OCI-LY1 (cell line): ENCODE data around the gene PHF14.

ENCODE experiments used
- H2AFZ ChIP-seq: fragments of 200-600 bp; sonication (generic), shearing (Covaris generic); 2 replicates; pipeline ENCODE4 v1.6.0; 2014; ENCODE audit warnings: antibody characterized with exemption, mild to moderate bottlenecking, low read length
- H3F3A ChIP-seq: fragments of 200-600 bp; sonication (generic), shearing (Covaris generic); 2 replicates; pipeline ENCODE4 v1.6.0; 2014; ENCODE audit warnings: mild to moderate bottlenecking, antibody characterized with exemption, low read length, moderate library complexity; ENCODE audit not compliant: insufficient read depth
- H3K27ac ChIP-seq: fragments of 200-600 bp; sonication (generic); 2 replicates; pipeline ENCODE4 v1.5.1; 2014; ENCODE audit warnings: low read length, mixed run types, mild to moderate bottlenecking, low read depth; ENCODE audit not compliant: poor library complexity, severe bottlenecking
- H3K27me3 ChIP-seq: fragments of 200-600 bp; sonication (generic); 2 replicates; pipeline ENCODE4 v1.6.0; 2014; ENCODE audit warnings: antibody characterized with exemption, mild to moderate bottlenecking, low read length, moderate library complexity; ENCODE audit not compliant: insufficient read depth
- H3K36me3 ChIP-seq: fragments of 200-600 bp; sonication (generic); 2 replicates; pipeline ENCODE4 v1.6.1; 2014; ENCODE audit warnings: mild to moderate bottlenecking, antibody characterized with exemption, low read length, moderate library complexity, mixed read lengths; ENCODE audit not compliant: insufficient read depth
- H3K4me1 ChIP-seq: fragments of 200-600 bp; sonication (generic); 2 replicates; pipeline ENCODE4 v1.5.1; 2014; ENCODE audit warnings: mild to moderate bottlenecking, low read length, moderate library complexity; ENCODE audit not compliant: insufficient read depth, severe bottlenecking
- H3K4me2 ChIP-seq: fragments of 200-600 bp; sonication (generic), shearing (Covaris generic); 2 replicates; pipeline ENCODE4 v1.6.1; 2014; ENCODE audit warnings: low read length
- H3K4me3 ChIP-seq: fragments of 200-600 bp; sonication (generic); 2 replicates; pipeline ENCODE4 v1.5.1; 2014; ENCODE audit warnings: low read length, low read depth, mild to moderate bottlenecking, mixed read lengths; ENCODE audit not compliant: poor library complexity, severe bottlenecking
- H3K79me2 ChIP-seq: fragments of 200-600 bp; shearing (Covaris generic); 2 replicates; pipeline ENCODE4 v1.6.1; 2016; ENCODE audit warnings: mixed run types, low read length, mixed read lengths; ENCODE audit not compliant: insufficient read depth
- H3K9ac ChIP-seq: fragments of 200-600 bp; sonication (generic), shearing (Covaris generic); 2 replicates; pipeline ENCODE4 v1.6.1; 2014; ENCODE audit warnings: mild to moderate bottlenecking, low read length, mixed read lengths
- H3K9me2 ChIP-seq: fragments of 200-600 bp; sonication (generic), shearing (Covaris generic); 2 replicates; pipeline ENCODE4 v1.6.1; 2014; ENCODE audit warnings: low read depth, mild to moderate bottlenecking, low read length, mixed read lengths
- H3K9me3 ChIP-seq: fragments of 200-600 bp; shearing (Covaris generic); 2 replicates; pipeline ENCODE4 v1.6.1; 2014; ENCODE audit warnings: low read length, mixed read lengths
- H4K20me1 ChIP-seq: fragments of 200-600 bp; sonication (generic), shearing (Covaris generic); 2 replicates; pipeline ENCODE4 v1.6.0; 2016; ENCODE audit warnings: mild to moderate bottlenecking, low read length; ENCODE audit not compliant: insufficient read depth
- CTCF ChIP-seq: fragments of 200-600 bp; sonication (generic), shearing (Covaris generic); IDR thresholded peaks from 2 replicates; pipeline ENCODE4 v1.5.1; 2017; ENCODE audit warnings: mild to moderate bottlenecking, antibody characterized with exemption, low read length, moderate library complexity, mixed read lengths
- EZH2 ChIP-seq: fragments of 200-600 bp; sonication (generic), shearing (Covaris generic); IDR thresholded peaks from 2 replicates; pipeline ENCODE4 v1.8.0; 2017; ENCODE audit warnings: borderline replicate concordance, mixed run types, mild to moderate bottlenecking, antibody characterized with exemption, low read length, moderate library complexity, mixed read lengths

The PHF14 gene

GRCh38 chr7:11170175-11170574 is 196.5 kb downstream of the PHF14 start:
- Histone ChIP-seq H3K4me3 (no peak overlapping the region), H4K20me1 (no peaks in the 10 kb centered on the region), H3K9me2 (no peaks in the 10 kb centered on the region), H3K9me3 (no peaks in the 10 kb centered on the region), H2AFZ (no peak overlapping the region), H3K27me3 (no peaks in the 10 kb centered on the region), H3K9ac (no peak overlapping the region), H3F3A (no peaks in the 10 kb centered on the region), H3K79me2 (no peaks in the 10 kb centered on the region), H3K4me1 (no peaks in the 10 kb centered on the region), H3K27ac (no peak overlapping the region), H3K4me2 (no peak overlapping the region), H3K36me3 (no peaks in the 10 kb centered on the region; the same call in 1 of the 2 replicates)
- TF ChIP-seq CTCF (no peak), EZH2 (no peak)

GRCh38 chr7:11170863-11171568 is 197.3 kb downstream of the PHF14 start:
- no peak overlapping the region for H3K4me3 ChIP-seq
- H3K9me3 ChIP-seq, result no peaks in the 10 kb centered on the region

GRCh38 chr7:11171569-11172192 is 198.0 kb downstream of the PHF14 start:
- no peaks in the 10 kb centered on the region for H3F3A ChIP-seq
- H3K4me2 ChIP-seq, result no peak overlapping the region

More at GRCh38 chr7:11170863-11171568, 197.3 kb downstream of the PHF14 start:
- Histone ChIP-seq H3K36me3 (no peaks in the 10 kb centered on the region; the same call in 1 of the 2 replicates), H2AFZ (no peak overlapping the region), H4K20me1 (no peaks in the 10 kb centered on the region), H3K27ac (no peak overlapping the region), H3K4me2 (no peak overlapping the region), H3K27me3 (no peaks in the 10 kb centered on the region), H3K79me2 (no peaks in the 10 kb centered on the region), H3F3A (no peaks in the 10 kb centered on the region), H3K4me1 (no peaks in the 10 kb centered on the region), H3K9me2 (no peaks in the 10 kb centered on the region), H3K9ac (no peak overlapping the region)
- TF ChIP-seq CTCF, result no peak
- TF ChIP-seq EZH2, result no peak

More at GRCh38 chr7:11171569-11172192, 198.0 kb downstream of the PHF14 start:
- no peaks in the 10 kb centered on the region for H3K27me3 ChIP-seq
- no peak for TF ChIP-seq EZH2
- TF ChIP-seq CTCF, result no peak
- H3K36me3 ChIP-seq, result no peaks in the 10 kb centered on the region; the same call in 1 of the 2 replicates
- no peak overlapping the region for H2AFZ ChIP-seq
- H3K4me1 ChIP-seq, result no peaks in the 10 kb centered on the region
- no peaks in the 10 kb centered on the region for H4K20me1 ChIP-seq
- H3K4me3 ChIP-seq, result no peak overlapping the region
- no peak overlapping the region for H3K27ac ChIP-seq
- no peaks in the 10 kb centered on the region for H3K9me2 ChIP-seq
- H3K9ac ChIP-seq, result no peak overlapping the region
- no peaks in the 10 kb centered on the region for H3K9me3 ChIP-seq
- no peaks in the 10 kb centered on the region for H3K79me2 ChIP-seq
